Ishikawa (cell line): ENCODE measurements around the gene ODR4.

Source experiments
- CREB1 ChIP-seq: IDR thresholded peaks from 2 replicates; pipeline ENCODE4 v1.6.1; 2012; ENCODE audit warnings: low read depth
- EGR1 ChIP-seq: IDR thresholded peaks from 2 replicates; pipeline ENCODE4 v1.6.1; 2012
- EP300 ChIP-seq: IDR thresholded peaks from 2 replicates; pipeline ENCODE4 v1.6.1; 2012; ENCODE audit warnings: borderline replicate concordance
- FOXM1 ChIP-seq: IDR thresholded peaks from 2 replicates; pipeline ENCODE4 v1.6.1; 2012; ENCODE audit warnings: low read depth, borderline replicate concordance
- MAX ChIP-seq: IDR thresholded peaks from 2 replicates; pipeline ENCODE4 v1.6.1; 2012
- RAD21 ChIP-seq: IDR thresholded peaks from 2 replicates; pipeline ENCODE4 v1.6.1; 2012; ENCODE audit warnings: low read depth
- REST ChIP-seq: IDR thresholded peaks from 2 replicates; pipeline ENCODE4 v1.6.1; 2012; ENCODE audit warnings: low read depth, mild to moderate bottlenecking
- TAF1 ChIP-seq: IDR thresholded peaks from 2 replicates; pipeline ENCODE4 v1.6.1; 2012; ENCODE audit warnings: low read depth, mild to moderate bottlenecking

- TF ChIP-seq RAD21 (no peak), TAF1 (no peak), EP300 (no peak), CREB1 (no peak), REST (no peak), FOXM1 (no peak), EGR1 (no peak), MAX (no peak)
Measured at GRCh38 chr1:186442651-186443375, 67.2 kb downstream of the ODR4 start.
